Activated T-cell treated with anti-CD3 and anti-CD28 coated beads, Interleukin-2, amount 50 U/mL, for 1 hour (primary cell): ENCODE data around the gene ACY1.

Source experiments
- DNase-seq: peaks from one replicate; pipeline ENCODE4 v3.0.0-alpha.2; 2020

Gene ACY1

GRCh38 chr3:51982838-51983577 is at the start of gene ACY1:
Gene ACY1 (plus strand): TSS chr3:51983535. CDS start chr3:51984065, 530 bp downstream.
- peak; percentile 70 for DNase-seq

GRCh38 chr3:51934139-51934850 is 49.0 kb upstream of the ACY1 start:
- no peak for DNase-seq

GRCh38 chr3:51934991-51935885 is 48.1 kb upstream of the ACY1 start:
- no peak for DNase-seq

GRCh38 chr3:51935886-51936755 is 47.2 kb upstream of the ACY1 start:
- no peak for DNase-seq

- DNase-seq = no peak
Observed at GRCh38 chr3:51937014-51937413, 46.3 kb upstream of the ACY1 start.

GRCh38 chr3:51937611-51938450 is 45.5 kb upstream of the ACY1 start:
- no peak for DNase-seq

GRCh38 chr3:51938780-51939425 is 44.4 kb upstream of the ACY1 start:
- no peak for DNase-seq

GRCh38 chr3:51940648-51941462 is 42.5 kb upstream of the ACY1 start:
- no peak for DNase-seq

GRCh38 chr3:51941463-51941797 is 41.9 kb upstream of the ACY1 start:
- no peak for DNase-seq

GRCh38 chr3:51941798-51942602 is 41.3 kb upstream of the ACY1 start, which contains the start of the genes PARP3 and RRP9:
Gene PARP3 (plus strand): TSS chr3:51942363. CDS start chr3:51943356, 993 bp downstream.
Gene RRP9 (minus strand): TSS chr3:51941904. CDS start chr3:51941867, 37 bp downstream.
- DNase-seq = peak; percentile 98

- DNase-seq = peak; percentile 48
Observed at GRCh38 chr3:51942603-51943450, 40.5 kb upstream of the ACY1 start.

- no peak for DNase-seq
Observed at GRCh38 chr3:51943451-51944391, 39.6 kb upstream of the ACY1 start.

- no peak for DNase-seq
Observed at GRCh38 chr3:51944451-51945021, 38.8 kb upstream of the ACY1 start.

GRCh38 chr3:51945031-51945840 is 38.1 kb upstream of the ACY1 start:
- DNase-seq = peak; percentile 9

- peak; percentile 6 for DNase-seq
Observed at GRCh38 chr3:51945926-51946705, 37.2 kb upstream of the ACY1 start.
